Measurements from ENCODE around the gene EXOC6B. TPM values are rescaled to one million over a fixed set of nuclear protein-coding genes. Genes with fewer than 3 reads are reported as not detected.

EXOC6B gene
- total and polyA plus RNA-seq, 9 of the 15 experiments (the other 6 are each of a cell fraction or from before 2014, with no cell fraction given) = 0.28 to 4.2 (median 2.0) TPM

- TF ChIP-seq MAZ (CRISPR knock-in tag; conservative IDR thresholded peaks at IDR 0.05 in 1 of 2, IDR thresholded peaks at IDR 0.05 in 1 of 2) (peak; percentile 27 to 61; a peak in 3 of 4 replicates), CREB3 (tag; conservative IDR thresholded peaks at IDR 0.05; ENCODE audit: low read depth) (no peak; the same call in 1 of the 2 replicates), TOE1 (IDR thresholded peaks at IDR 0.05; ENCODE audit: borderline replicate concordance) (0 out of 2 replicates have a peak, but pooled peaks have one; percentile 35), TOE1 (CRISPR knock-in tag; IDR thresholded peaks at IDR 0.05; ENCODE audit: borderline replicate concordance, low read depth) (no peak), SMAD3 (CRISPR knock-in tag; conservative IDR thresholded peaks at IDR 0.05) (peak; percentile 93), ZBTB17 (CRISPR knock-in tag; IDR thresholded peaks at IDR 0.05) (peak; percentile 54; the same call in 1 of the 2 replicates), XRCC4 (IDR thresholded peaks at IDR 0.05; ENCODE audit: extremely low read depth, insufficient read depth, insufficient read length) (no peak), USF1 (CRISPR knock-in tag; IDR thresholded peaks at IDR 0.05) (no peak), HDAC3 (IDR thresholded peaks at IDR 0.05; ENCODE audit: borderline replicate concordance, partially characterized antibody) (peak; percentile 93), HIVEP1 (CRISPR knock-in tag; IDR thresholded peaks at IDR 0.05) (no peak), CBX5 (IDR thresholded peaks at IDR 0.05; ENCODE audit: borderline replicate concordance, low read depth) (no peak), ATF1 (CRISPR knock-in tag; IDR thresholded peaks at IDR 0.05) (no peak), ATF1 (tag; IDR thresholded peaks at IDR 0.05) (peak; percentile 61), RBFOX2 (IDR thresholded peaks at IDR 0.05; ENCODE audit: low read depth, low read length) (0 out of 2 replicates have a peak, but pooled peaks have one; percentile 28), RB1 (IDR thresholded peaks at IDR 0.05; ENCODE audit: low read depth) (no peak), ZNF551 (CRISPR knock-in tag; IDR thresholded peaks at IDR 0.05) (no peak), BCOR (IDR thresholded peaks at IDR 0.05) (peak; percentile 64; the same call in 1 of the 2 replicates), ZBTB33 (CRISPR knock-in tag; IDR thresholded peaks at IDR 0.05) (no peak), HMBOX1 (IDR thresholded peaks at IDR 0.05) (peak; percentile 98), TSHZ1 (CRISPR knock-in tag; IDR thresholded peaks at IDR 0.05) (no peak)
Measured at GRCh38 chr2:72543497-72544216, 282.2 kb downstream of the EXOC6B start (continued).

Data from K562 (cell line).